Panc1 (cell line): ENCODE results near the gene RELL1. TPM values are rescaled to one million over a fixed set of nuclear protein-coding genes. Genes with fewer than 3 reads are reported as not detected.

Source experiments
- ATAC-seq: fragments of 200-7000 bp; cut with Tn5 transposase; 2 replicates; pipeline ENCODE4 v1.9.1; 2020; ENCODE audit warnings: mild to moderate bottlenecking, moderate library complexity
- BruUV-seq: library from RNA; stranded (reverse); fragments of 400-500 nt; replicated peaks from 2 replicates; lab custom pipeline; 2021; lab: Mats Ljungman, UMichigan
- CTCF ChIA-PET: fragments of 300-600 bp; sonication (Branson Sonifier 250); formaldehyde crosslinking; loops from one replicate; lab custom pipeline; 2022; ENCODE audit warnings: antibody characterized with exemption; lab: Charles Lee
- POLR2A ChIA-PET: fragments of 300-600 bp; sonication (Branson Sonifier 250); formaldehyde crosslinking; loops from one replicate; lab custom pipeline; 2022; ENCODE audit warnings: antibody characterized with exemption; lab: Charles Lee
- DNase-seq: peaks from one replicate; pipeline ENCODE4 v3.0.0-alpha.2; 2010; ENCODE audit warnings: low read depth, low spot score
- H3K27ac ChIP-seq: 2 replicates; pipeline ENCODE4 v1.5.1; 2011; ENCODE audit warnings: mild to moderate bottlenecking, low read length, inconsistent platforms
- H3K27me3 ChIP-seq: fragments of 200-500 bp; sonication (Bioruptor generic); 2 replicates; pipeline ENCODE4 v1.6.0; 2014; ENCODE audit warnings: low read length, inconsistent platforms; ENCODE audit not compliant: control insufficient read depth, insufficient read depth
- H3K36me3 ChIP-seq: fragments of 200-500 bp; sonication (Bioruptor generic); 2 replicates; pipeline ENCODE4 v1.5.1; 2014; ENCODE audit warnings: inconsistent platforms, mild to moderate bottlenecking, low read length, moderate library complexity; ENCODE audit not compliant: control insufficient read depth, insufficient read depth
- H3K4me1 ChIP-seq: 2 replicates; pipeline ENCODE4 v1.5.1; 2011; ENCODE audit warnings: inconsistent platforms, mild to moderate bottlenecking, low read length, moderate library complexity; ENCODE audit not compliant: control insufficient read depth, insufficient read depth
- H3K4me3 ChIP-seq, 2 experiments: 2 replicates each; pipeline ENCODE4 v1.5.1; 2011 to 2012; ENCODE audit warnings: low read depth in 2 of 2, low read length in 2 of 2, mild to moderate bottlenecking in 2 of 2, inconsistent platforms in 1 of 2, moderate library complexity in 1 of 2
- H3K9me3 ChIP-seq: fragments of 200-500 bp; sonication (Bioruptor generic); 2 replicates; pipeline ENCODE4 v1.5.1; 2014; ENCODE audit warnings: low read depth, mild to moderate bottlenecking, inconsistent platforms, low read length, moderate library complexity; ENCODE audit not compliant: control insufficient read depth, insufficient read depth
- POLR2AphosphoS5 ChIP-seq: IDR thresholded peaks from 2 replicates; pipeline ENCODE4 v1.6.1; 2012; ENCODE audit warnings: mild to moderate bottlenecking, low read depth, low read length, moderate library complexity
- REST ChIP-seq, 2 experiments: IDR thresholded peaks; 2 replicates each; pipeline ENCODE4 v1.6.1; 2011 to 2012; ENCODE audit warnings: low read depth in 2 of 2, control low read depth in 1 of 2, low read length in 1 of 2, mild to moderate bottlenecking in 1 of 2, moderate library complexity in 1 of 2; ENCODE audit not compliant: insufficient read depth in 1 of 2
- SIN3A ChIP-seq: IDR thresholded peaks from 2 replicates; pipeline ENCODE4 v1.6.1; 2012; ENCODE audit warnings: low read depth, mild to moderate bottlenecking, low read length, moderate library complexity, borderline replicate concordance; ENCODE audit not compliant: insufficient read depth
- TCF7L2 ChIP-seq: IDR thresholded peaks from 2 replicates; pipeline ENCODE4 v1.6.1; 2011; ENCODE audit warnings: mild to moderate bottlenecking, low read depth, low read length, inconsistent platforms
- in situ Hi-C: cut with HindIII; loops from 2 replicates; pipeline ENCODE4 v1.10.0; 2016; ENCODE audit warnings: low sequenced_read_pairs, low pct_unique_long_range_greater_than_20kb
- intact Hi-C: fragments of 100-400 bp; cut with micrococcal nuclease; formaldehyde crosslinking; loops from one replicate; pipeline ENCODE4 v1.10.0; 2022; ENCODE audit not compliant: unreplicated experiment
- total RNA-seq: library from RNA; stranded (reverse); gene quantifications from one replicate; pipeline ENCODE4 v1.2.1, GENCODE V29; 2021; ENCODE audit not compliant: unreplicated experiment
- TF ChIP-seq, protein P1 (sequence below): fragments of 450-650 bp; IDR thresholded peaks from 2 replicates; pipeline ENCODE4 v1.5.1; 2017; ENCODE audit warnings: mild to moderate bottlenecking

RELL1 gene
- total RNA-seq, 1 experiment from 2014 or later, result 29.1 TPM

DNA sequence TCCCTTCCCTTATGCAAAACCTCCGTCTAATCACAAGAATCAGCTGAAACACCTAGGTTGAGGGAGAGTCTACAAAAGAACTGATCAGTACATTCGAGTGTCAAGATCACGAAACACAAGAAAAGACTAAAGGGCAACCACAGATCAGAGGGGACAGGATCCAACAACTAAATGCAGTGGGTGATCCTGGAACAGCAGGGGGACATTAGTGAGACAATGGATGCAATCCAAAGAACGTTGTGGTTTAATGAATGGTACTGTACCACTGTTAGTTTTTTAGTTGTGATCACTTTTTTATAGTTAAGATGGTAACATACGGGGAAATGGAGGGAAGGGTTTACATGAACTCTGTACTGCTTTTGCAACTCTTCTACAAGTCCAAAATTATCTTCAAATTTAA lies 79.2 kb downstream of the RELL1 start:
- Histone ChIP-seq H3K9me3 (no peaks in the 10 kb centered on the region), H3K27ac (no peak overlapping the region), H3K4me1 (no peaks in the 10 kb centered on the region), H3K4me3 (no peak overlapping the region), H3K36me3 (no peaks in the 10 kb centered on the region), H3K27me3 (no peaks in the 10 kb centered on the region)
- no peak for DNase-seq
- ChIA-PET CTCF (no interaction called here), POLR2A (no interaction called here)
- ATAC-seq, result no peak
- TF ChIP-seq POLR2AphosphoS5 (no peak), TCF7L2 (no peak), REST (IDR thresholded peaks at IDR 0.05; ENCODE audit: insufficient read depth in 1 of 2, low read depth in 2 of 2, low read length in 1 of 2) (no peak), SIN3A (no peak)
- TF ChIP-seq, protein P1, sequence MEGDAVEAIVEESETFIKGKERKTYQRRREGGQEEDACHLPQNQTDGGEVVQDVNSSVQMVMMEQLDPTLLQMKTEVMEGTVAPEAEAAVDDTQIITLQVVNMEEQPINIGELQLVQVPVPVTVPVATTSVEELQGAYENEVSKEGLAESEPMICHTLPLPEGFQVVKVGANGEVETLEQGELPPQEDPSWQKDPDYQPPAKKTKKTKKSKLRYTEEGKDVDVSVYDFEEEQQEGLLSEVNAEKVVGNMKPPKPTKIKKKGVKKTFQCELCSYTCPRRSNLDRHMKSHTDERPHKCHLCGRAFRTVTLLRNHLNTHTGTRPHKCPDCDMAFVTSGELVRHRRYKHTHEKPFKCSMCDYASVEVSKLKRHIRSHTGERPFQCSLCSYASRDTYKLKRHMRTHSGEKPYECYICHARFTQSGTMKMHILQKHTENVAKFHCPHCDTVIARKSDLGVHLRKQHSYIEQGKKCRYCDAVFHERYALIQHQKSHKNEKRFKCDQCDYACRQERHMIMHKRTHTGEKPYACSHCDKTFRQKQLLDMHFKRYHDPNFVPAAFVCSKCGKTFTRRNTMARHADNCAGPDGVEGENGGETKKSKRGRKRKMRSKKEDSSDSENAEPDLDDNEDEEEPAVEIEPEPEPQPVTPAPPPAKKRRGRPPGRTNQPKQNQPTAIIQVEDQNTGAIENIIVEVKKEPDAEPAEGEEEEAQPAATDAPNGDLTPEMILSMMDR, result no peak
- in situ Hi-C loops (no loop called here), intact Hi-C loops (no loop called here)
- BruUV-seq, result no TSS peak

GRCh38 chr4:37605843-37606565 lies 80.2 kb downstream of the RELL1 start:
- in situ Hi-C loops (no loop called here), intact Hi-C loops (no loop called here)
- TF ChIP-seq SIN3A, result no peak
- TF ChIP-seq POLR2AphosphoS5, result no peak
- TF ChIP-seq, protein P1, result no peak
- no peak for TF ChIP-seq TCF7L2
- TF ChIP-seq REST (IDR thresholded peaks at IDR 0.05; ENCODE audit: insufficient read depth in 1 of 2, low read depth in 2 of 2, low read length in 1 of 2), result no peak
- H3K36me3 ChIP-seq, result no peaks in the 10 kb centered on the region
- no peaks in the 10 kb centered on the region for H3K4me1 ChIP-seq
- no peak overlapping the region for H3K4me3 ChIP-seq
- H3K27ac ChIP-seq, result no peak overlapping the region
- BruUV-seq, result no TSS peak
- DNase-seq, result no peak
- ChIA-PET POLR2A (interaction anchor here (0.6 kb wide), 1 partner anchor 180 kb away, joined by 3 read pairs; no protein-coding TSS in a partner anchor), CTCF (no interaction called here)
- no peaks in the 10 kb centered on the region for H3K9me3 ChIP-seq
- H3K27me3 ChIP-seq, result no peaks in the 10 kb centered on the region
- ATAC-seq, result no peak
